K562 (cell line): ENCODE measurements around the gene RAD17. TPM values are rescaled to one million over a fixed set of nuclear protein-coding genes. Genes with fewer than 3 reads are reported as not detected.

Source experiments
- ARID1B ChIP-seq: fragments of 450-650 bp; IDR thresholded peaks from 2 replicates; pipeline ENCODE4 v1.6.1; 2016; ENCODE audit warnings: antibody characterized with exemption, mild to moderate bottlenecking, inconsistent platforms
- BACH1 ChIP-seq: fragments of 200-800 bp; sonication (Bioruptor generic); IDR thresholded peaks from 2 replicates; pipeline ENCODE4 v1.6.1; 2016; ENCODE audit warnings: missing genetic modification characterization, missing compliant biosample characterization
- C11orf30 ChIP-seq: fragments of 450-650 bp; IDR thresholded peaks from 2 replicates; pipeline ENCODE4 v1.6.1; 2016; ENCODE audit warnings: low read depth, mild to moderate bottlenecking
- CEBPG ChIP-seq, 3 experiments: fragments of 200-800 bp in 1 of 3; sonication (Bioruptor generic) in 1 of 3; sonication (generic) in 1 of 3; formaldehyde crosslinking in 1 of 3; IDR thresholded peaks in 2 of 3; conservative IDR thresholded peaks in 1 of 3; 2 replicates each; pipeline versions ENCODE4 v1.6.1 to v1.8.0; 2016 to 2022; ENCODE audit warnings: missing compliant biosample characterization in 2 of 3, missing genetic modification characterization in 2 of 3, mild to moderate bottlenecking in 1 of 3, missing genetic modification reagents in 1 of 3
- HIVEP1 ChIP-seq: fragments of 250-450 bp; sonication (Bioruptor Pico); IDR thresholded peaks from 2 replicates; pipeline ENCODE4 v1.4.0; 2020; ENCODE audit warnings: mild to moderate bottlenecking
- HNRNPL ChIP-seq: fragments of 200-400 bp; formaldehyde crosslinking; IDR thresholded peaks from 2 replicates; pipeline ENCODE4 v1.6.1; 2017; ENCODE audit warnings: low read depth, mild to moderate bottlenecking, low read length
- MED1 ChIP-seq: sonication (generic); formaldehyde crosslinking; IDR thresholded peaks from 2 replicates; pipeline ENCODE4 v1.8.1; 2023; ENCODE audit warnings: missing genetic modification reagents, borderline replicate concordance
- MTA3 ChIP-seq: fragments of 450-650 bp; formaldehyde crosslinking; IDR thresholded peaks from 2 replicates; pipeline ENCODE4 v1.6.1; 2017; ENCODE audit warnings: mild to moderate bottlenecking, borderline replicate concordance
- RBM14 ChIP-seq: fragments of 200-400 bp; formaldehyde crosslinking; IDR thresholded peaks from 2 replicates; pipeline ENCODE4 v1.6.1; 2018; ENCODE audit warnings: low read depth, mild to moderate bottlenecking, low read length, moderate library complexity, borderline replicate concordance; ENCODE audit not compliant: insufficient read depth
- RNF2 ChIP-seq: sonication (generic); IDR thresholded peaks from 2 replicates; pipeline ENCODE4 v1.6.1; 2016
- RUNX1 ChIP-seq: sonication (generic); IDR thresholded peaks from 2 replicates; pipeline ENCODE4 v1.6.1; 2016; ENCODE audit warnings: antibody characterized with exemption, low read depth
- TAF1 ChIP-seq: IDR thresholded peaks from 2 replicates; pipeline ENCODE4 v1.6.1; 2011; ENCODE audit warnings: mild to moderate bottlenecking, low read length, moderate library complexity; ENCODE audit not compliant: insufficient read depth, control insufficient read depth, severe bottlenecking; ENCODE audit errors: extremely low read depth
- TEAD4 ChIP-seq, 2 experiments: sonication (generic) in 1 of 2; formaldehyde crosslinking in 1 of 2; IDR thresholded peaks; 2 replicates each; pipeline versions ENCODE4 v1.6.1 to v1.8.0; 2012 to 2022; ENCODE audit warnings: borderline replicate concordance in 1 of 2, inconsistent platforms in 1 of 2, low read length in 1 of 2, mild to moderate bottlenecking in 1 of 2, missing genetic modification reagents in 1 of 2
- TRIM24 ChIP-seq, 2 experiments: fragments of 450-650 bp; IDR thresholded peaks; 2 replicates each; pipeline ENCODE4 v1.6.1; 2016
- ZFP1 ChIP-seq: fragments of 450-650 bp; formaldehyde crosslinking; IDR thresholded peaks from 2 replicates; pipeline ENCODE4 v1.4.0; 2020; ENCODE audit warnings: mild to moderate bottlenecking, mixed read lengths
- ZNF263 ChIP-seq: sonication (generic); formaldehyde crosslinking; IDR thresholded peaks from 2 replicates; pipeline ENCODE4 v1.8.0; 2022; ENCODE audit warnings: mild to moderate bottlenecking, missing genetic modification reagents, borderline replicate concordance
- polyA plus RNA-seq, 8 experiments: library from polyadenylated mRNA; depleted of rRNA in 4 of 8; stranded (reverse) in 5 of 8; unstranded in 3 of 8; fragments of >200 nt; fragmentation: Nextera tagmentation in 2 of 8; fragmentation: Illumina TruSeq in 1 of 8; extraction: Ambion mirVana in 2 of 8; extraction: Trizol in 1 of 8; gene quantifications; 2 replicates each; pipeline versions ENCODE4 v1.2.1 to v1.2.3, GENCODE V29; 2011 to 2014; ENCODE audit warnings: inconsistent platforms in 1 of 8, missing spikeins in 1 of 8
- total RNA-seq, 7 experiments: library from RNA; depleted of rRNA in 6 of 7; stranded (reverse); fragments of >200 nt in 6 of 7; fragmentation: Illumina TruSeq in 2 of 7; extraction: Trizol in 2 of 7; gene quantifications; 2 replicates each; pipeline versions ENCODE4 v1.2.1 to v1.2.3, GENCODE V29; 2011 to 2021; ENCODE audit warnings: low replicate concordance in 1 of 7
- TF ChIP-seq, protein P1 (sequence below): sonication (generic); formaldehyde crosslinking; IDR thresholded peaks from 2 replicates; pipeline ENCODE4 v1.5.0; 2020; ENCODE audit warnings: missing genetic modification reagents
- TF ChIP-seq, protein P2 (sequence below): sonication (generic); formaldehyde crosslinking; IDR thresholded peaks from 2 replicates; pipeline ENCODE4 v1.8.0; 2022; ENCODE audit warnings: mild to moderate bottlenecking, missing genetic modification reagents
- TF ChIP-seq, protein P3 (sequence below): fragments of 450-650 bp; formaldehyde crosslinking; IDR thresholded peaks from 2 replicates; pipeline ENCODE4 v1.4.0; 2020; ENCODE audit warnings: mild to moderate bottlenecking, moderate library complexity
- TF ChIP-seq, protein P4 (sequence below), 2 experiments: fragments of 450-650 bp in 1 of 2; sonication (generic) in 1 of 2; formaldehyde crosslinking in 1 of 2; IDR thresholded peaks in 1 of 2; conservative IDR thresholded peaks in 1 of 2; 2 replicates each; pipeline versions ENCODE4 v1.6.1 to v1.8.1; 2016 to 2023; ENCODE audit warnings: mild to moderate bottlenecking in 2 of 2, moderate library complexity in 2 of 2, inconsistent platforms in 1 of 2, missing genetic modification reagents in 1 of 2

Gene RAD17
- total and polyA plus RNA-seq, 9 of the 15 experiments (the other 6 are each of a cell fraction or from before 2014, with no cell fraction given) = 21.1 to 50.1 (median 40.1) TPM

DNA sequence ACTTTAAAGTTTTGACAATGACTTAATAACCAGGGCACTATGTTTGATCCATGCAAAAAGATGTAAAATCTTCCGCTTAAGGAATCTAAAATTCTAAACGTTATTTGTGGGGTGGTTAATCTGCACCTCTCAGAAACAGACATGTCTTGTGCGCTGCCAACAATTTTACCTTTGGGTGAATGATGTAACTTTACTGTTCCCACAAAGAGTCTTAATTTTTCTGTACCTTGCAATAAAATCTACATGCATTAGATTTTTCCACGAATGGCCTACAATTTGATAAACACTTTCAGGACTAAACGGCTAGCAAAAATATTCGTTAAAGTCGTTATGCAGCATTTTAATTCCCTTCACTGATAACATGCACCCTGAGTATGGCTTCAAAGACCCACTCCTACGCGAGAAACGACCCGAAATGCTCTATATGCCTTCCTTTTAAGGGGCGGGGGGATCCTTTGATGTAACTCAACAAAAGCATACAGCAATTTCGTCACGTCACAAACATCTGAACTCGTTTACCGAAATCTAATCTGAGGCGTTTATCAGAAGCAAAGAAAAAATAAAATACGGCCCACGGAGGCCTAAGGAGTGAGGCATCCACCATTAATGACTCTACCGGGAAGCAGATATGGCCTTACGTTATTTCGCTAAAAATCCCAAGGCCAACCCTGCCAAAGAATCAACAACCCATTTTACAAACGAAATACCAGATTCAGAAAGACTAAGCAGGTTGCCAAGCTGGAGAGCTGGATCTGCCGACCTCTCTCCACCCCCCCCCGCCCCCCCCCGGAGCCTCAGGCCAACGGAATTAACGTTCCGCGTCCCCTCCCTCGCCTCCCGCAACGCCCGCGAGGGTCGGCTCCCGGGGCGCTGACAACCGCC is 919 bp upstream of the RAD17 start (continued):
- TF ChIP-seq ZNF263 (CRISPR knock-in tag) (peak; percentile 52; the same call in 1 of the 2 replicates), HIVEP1 (CRISPR knock-in tag) (0 out of 2 replicates have a peak, but pooled peaks have one; percentile 1), ARID1B (no peak), MED1 (CRISPR knock-in tag) (no peak), BACH1 (tag) (no peak), TAF1 (peak; percentile 13), C11orf30 (no peak), ZFP1 (CRISPR knock-in tag) (no peak), RBM14 (no peak), MTA3 (no peak), TEAD4 (IDR thresholded peaks at IDR 0.05; ENCODE audit: low read length) (peak; percentile 0; the same call in 1 of the 2 replicates), TEAD4 (CRISPR knock-in tag; IDR thresholded peaks at IDR 0.05; ENCODE audit: borderline replicate concordance) (no peak), TRIM24 (IDR thresholded peaks at IDR 0.05) (no peak), RNF2 (no peak), RUNX1 (no peak), CEBPG (CRISPR knock-in tag; IDR thresholded peaks at IDR 0.05) (peak; percentile 24; the same call in 1 of the 2 replicates), CEBPG (tag; conservative IDR thresholded peaks at IDR 0.05 in 1 of 2, IDR thresholded peaks at IDR 0.05 in 1 of 2) (peak in 1 of 2 experiments; percentile 52; a peak in 1 of 4 replicates), HNRNPL (no peak)
- TF ChIP-seq, protein P1, sequence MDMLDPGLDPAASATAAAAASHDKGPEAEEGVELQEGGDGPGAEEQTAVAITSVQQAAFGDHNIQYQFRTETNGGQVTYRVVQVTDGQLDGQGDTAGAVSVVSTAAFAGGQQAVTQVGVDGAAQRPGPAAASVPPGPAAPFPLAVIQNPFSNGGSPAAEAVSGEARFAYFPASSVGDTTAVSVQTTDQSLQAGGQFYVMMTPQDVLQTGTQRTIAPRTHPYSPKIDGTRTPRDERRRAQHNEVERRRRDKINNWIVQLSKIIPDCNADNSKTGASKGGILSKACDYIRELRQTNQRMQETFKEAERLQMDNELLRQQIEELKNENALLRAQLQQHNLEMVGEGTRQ (CRISPR knock-in tag) = no peak
- TF ChIP-seq, protein P2, sequence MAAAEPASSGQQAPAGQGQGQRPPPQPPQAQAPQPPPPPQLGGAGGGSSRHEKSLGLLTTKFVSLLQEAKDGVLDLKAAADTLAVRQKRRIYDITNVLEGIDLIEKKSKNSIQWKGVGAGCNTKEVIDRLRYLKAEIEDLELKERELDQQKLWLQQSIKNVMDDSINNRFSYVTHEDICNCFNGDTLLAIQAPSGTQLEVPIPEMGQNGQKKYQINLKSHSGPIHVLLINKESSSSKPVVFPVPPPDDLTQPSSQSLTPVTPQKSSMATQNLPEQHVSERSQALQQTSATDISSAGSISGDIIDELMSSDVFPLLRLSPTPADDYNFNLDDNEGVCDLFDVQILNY (CRISPR knock-in tag) = no peak
- TF ChIP-seq, protein P3, sequence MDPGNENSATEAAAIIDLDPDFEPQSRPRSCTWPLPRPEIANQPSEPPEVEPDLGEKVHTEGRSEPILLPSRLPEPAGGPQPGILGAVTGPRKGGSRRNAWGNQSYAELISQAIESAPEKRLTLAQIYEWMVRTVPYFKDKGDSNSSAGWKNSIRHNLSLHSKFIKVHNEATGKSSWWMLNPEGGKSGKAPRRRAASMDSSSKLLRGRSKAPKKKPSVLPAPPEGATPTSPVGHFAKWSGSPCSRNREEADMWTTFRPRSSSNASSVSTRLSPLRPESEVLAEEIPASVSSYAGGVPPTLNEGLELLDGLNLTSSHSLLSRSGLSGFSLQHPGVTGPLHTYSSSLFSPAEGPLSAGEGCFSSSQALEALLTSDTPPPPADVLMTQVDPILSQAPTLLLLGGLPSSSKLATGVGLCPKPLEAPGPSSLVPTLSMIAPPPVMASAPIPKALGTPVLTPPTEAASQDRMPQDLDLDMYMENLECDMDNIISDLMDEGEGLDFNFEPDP (CRISPR knock-in tag) = no peak
- TF ChIP-seq, protein P4, sequence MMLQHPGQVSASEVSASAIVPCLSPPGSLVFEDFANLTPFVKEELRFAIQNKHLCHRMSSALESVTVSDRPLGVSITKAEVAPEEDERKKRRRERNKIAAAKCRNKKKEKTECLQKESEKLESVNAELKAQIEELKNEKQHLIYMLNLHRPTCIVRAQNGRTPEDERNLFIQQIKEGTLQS (IDR thresholded peaks at IDR 0.05) = peak; percentile 63
- TF ChIP-seq, protein P4 (CRISPR knock-in tag; conservative IDR thresholded peaks at IDR 0.05) = no peak
